H1 (cell line): Measurements from ENCODE around the gene TSPEAR. TPM values are rescaled to one million over a fixed set of nuclear protein-coding genes. Genes with fewer than 3 reads are reported as not detected.

Experiments used
- CTCF ChIA-PET: fragments of 300-600 bp; sonication (Branson Sonifier 250); formaldehyde crosslinking; loops from one replicate; lab custom pipeline; 2021; ENCODE audit not compliant: partially characterized antibody; lab: Charles Lee
- POLR2A ChIA-PET: fragments of 300-600 bp; sonication (Branson Sonifier 250); formaldehyde crosslinking; loops from one replicate; lab custom pipeline; 2021; ENCODE audit warnings: inconsistent platforms; ENCODE audit not compliant: partially characterized antibody; lab: Charles Lee
- DNase-seq, 2 experiments: peaks; one replicate each; pipeline versions ENCODE4 v3.0.0 to v3.0.0-alpha.2; 2010 to 2022; ENCODE audit warnings: low spot score in 2 of 2, low read depth in 1 of 2, mixed read lengths in 1 of 2
- FAIRE-seq: peaks from 2 replicates; lab custom pipeline; 2011; peaks lifted over from hg19 to GRCh38; lab: Jason Lieb, UNC
- H2AFZ ChIP-seq: 2 replicates; pipeline ENCODE4 v1.8.1; 2012; ENCODE audit warnings: low read length, inconsistent platforms
- H2AK5ac ChIP-seq: 2 replicates; pipeline ENCODE4 v1.6.1; 2013; ENCODE audit warnings: low read depth, low read length
- H2BK120ac ChIP-seq: replicated peaks from 2 replicates; pipeline ENCODE3; 2013; ENCODE audit warnings: low read depth, low read length, inconsistent platforms
- H2BK12ac ChIP-seq: 2 replicates; pipeline ENCODE4 v1.6.1; 2013; ENCODE audit warnings: low read depth, low read length
- H2BK15ac ChIP-seq: 2 replicates; pipeline ENCODE4 v1.6.1; 2013; ENCODE audit warnings: low read length
- H2BK20ac ChIP-seq: 2 replicates; pipeline ENCODE4 v1.6.1; 2013; ENCODE audit warnings: low read length
- H2BK5ac ChIP-seq: 2 replicates; pipeline ENCODE4 v1.6.1; 2013; ENCODE audit warnings: low read depth, low read length
- H3K14ac ChIP-seq: 2 replicates; pipeline ENCODE4 v1.6.1; 2013; ENCODE audit warnings: inconsistent platforms; ENCODE audit not compliant: insufficient read length
- H3K18ac ChIP-seq: 2 replicates; pipeline ENCODE4 v1.6.1; 2013; ENCODE audit warnings: low read length; ENCODE audit errors: extremely low read depth
- H3K23ac ChIP-seq: 2 replicates; pipeline ENCODE4 v1.6.1; 2013; ENCODE audit warnings: inconsistent platforms; ENCODE audit not compliant: insufficient read length
- H3K23me2 ChIP-seq: 2 replicates; pipeline ENCODE4 v1.6.1; 2013; ENCODE audit warnings: low read depth, low read length
- H3K27ac ChIP-seq: 2 replicates; pipeline ENCODE4 v1.6.1; 2011; ENCODE audit warnings: low read depth, low read length, inconsistent platforms
- H3K27me3 ChIP-seq, 4 experiments: replicated peaks in 1 of 4; 1 replicate in 1 of 4; 2 replicates in 3 of 4; pipeline versions ENCODE4 v1.6.1 to v1.8.1; 2011 to 2013; ENCODE audit warnings: low read length in 3 of 4, mild to moderate bottlenecking in 3 of 4, inconsistent platforms in 2 of 4, mixed read lengths in 2 of 4, moderate library complexity in 1 of 4; ENCODE audit not compliant: control insufficient read depth in 3 of 4, insufficient read depth in 3 of 4; ENCODE audit errors: extremely low read depth in 1 of 4
- H3K36me3 ChIP-seq, 4 experiments: 2 replicates each; pipeline versions ENCODE4 v1.6.1 to v1.8.1; 2011 to 2013; ENCODE audit warnings: mild to moderate bottlenecking in 4 of 4, low read length in 3 of 4, moderate library complexity in 2 of 4, control low read depth in 1 of 4, inconsistent platforms in 1 of 4; ENCODE audit not compliant: insufficient read depth in 4 of 4, control insufficient read depth in 2 of 4
- H3K4ac ChIP-seq: replicated peaks from 2 replicates; pipeline ENCODE3; 2013; ENCODE audit warnings: low read length, low read depth, mixed read lengths, inconsistent platforms; ENCODE audit not compliant: insufficient read length
- H3K4me1 ChIP-seq, 4 experiments: replicated peaks in 1 of 4; 1 replicate in 1 of 4; 2 replicates in 3 of 4; pipeline versions ENCODE4 v1.6.1 to v1.8.1; 2011 to 2013; ENCODE audit warnings: low read length in 3 of 4, inconsistent platforms in 2 of 4, mixed read lengths in 1 of 4; ENCODE audit not compliant: insufficient read depth in 4 of 4, control insufficient read depth in 3 of 4
- H3K4me2 ChIP-seq, 2 experiments: 2 replicates each; pipeline versions ENCODE4 v1.6.1 to v1.8.1; 2011 to 2013; ENCODE audit warnings: low read depth in 2 of 2, low read length in 2 of 2, control low read depth in 1 of 2, inconsistent platforms in 1 of 2, mild to moderate bottlenecking in 1 of 2; ENCODE audit not compliant: insufficient read depth in 1 of 2
- H3K4me3 ChIP-seq, 4 experiments: fragments of 200-600, 300-600 bp in 1 of 4; sonication (generic), shearing (Covaris generic), sonication (Bioruptor Twin) in 1 of 4; 2 replicates each; pipeline versions ENCODE4 v1.5.1 to v1.8.1; 2011 to 2016; ENCODE audit warnings: low read length in 4 of 4, low read depth in 3 of 4, control low read depth in 2 of 4, inconsistent platforms in 2 of 4, mild to moderate bottlenecking in 2 of 4, mixed read lengths in 1 of 4, moderate library complexity in 1 of 4; ENCODE audit not compliant: insufficient read depth in 2 of 4; ENCODE audit errors: extremely low read depth in 1 of 4
- H3K56ac ChIP-seq: replicated peaks from 2 replicates; pipeline ENCODE3; 2013; ENCODE audit warnings: low read depth, mild to moderate bottlenecking, mixed read lengths, low read length, inconsistent platforms; ENCODE audit not compliant: insufficient read length
- H3K79me1 ChIP-seq: 2 replicates; pipeline ENCODE4 v1.6.1; 2013; ENCODE audit warnings: low read depth, low read length, control low read depth
- H3K79me2 ChIP-seq, 2 experiments: 2 replicates each; pipeline versions ENCODE4 v1.6.1 to v1.8.1; 2012 to 2013; ENCODE audit warnings: low read length in 2 of 2, mild to moderate bottlenecking in 2 of 2, inconsistent platforms in 1 of 2; ENCODE audit not compliant: insufficient read depth in 2 of 2, control insufficient read depth in 1 of 2
- H3K9ac ChIP-seq, 4 experiments: replicated peaks in 1 of 4; 1 replicate in 1 of 4; 2 replicates in 3 of 4; pipeline versions ENCODE4 v1.6.1 to v1.8.1; 2011 to 2013; ENCODE audit warnings: low read depth in 3 of 4, low read length in 3 of 4, control low read depth in 2 of 4, mild to moderate bottlenecking in 2 of 4, moderate library complexity in 2 of 4, inconsistent platforms in 1 of 4; ENCODE audit errors: extremely low read depth in 1 of 4
- H3K9me3 ChIP-seq, 2 experiments: 2 replicates each; pipeline versions ENCODE4 v1.6.1 to v1.8.1; 2012 to 2013; ENCODE audit warnings: mild to moderate bottlenecking in 2 of 2, moderate library complexity in 2 of 2, control low read depth in 1 of 2, inconsistent platforms in 1 of 2, low read depth in 1 of 2, low read length in 1 of 2, mixed read lengths in 1 of 2; ENCODE audit not compliant: insufficient read depth in 2 of 2
- H4K20me1 ChIP-seq, 2 experiments: replicated peaks in 1 of 2; 2 replicates each; pipeline versions ENCODE3 to v1.8.1; 2011 to 2013; ENCODE audit warnings: inconsistent platforms in 2 of 2, low read length in 2 of 2, mild to moderate bottlenecking in 1 of 2; ENCODE audit not compliant: insufficient read depth in 2 of 2, control insufficient read depth in 1 of 2
- H4K5ac ChIP-seq: 2 replicates; pipeline ENCODE4 v1.6.1; 2013; ENCODE audit warnings: low read length, low read depth, mixed read lengths, inconsistent platforms; ENCODE audit not compliant: insufficient read length
- H4K8ac ChIP-seq: 2 replicates; pipeline ENCODE4 v1.8.0; 2013; ENCODE audit warnings: mild to moderate bottlenecking, moderate library complexity, low read length, inconsistent platforms; ENCODE audit not compliant: insufficient read depth; ENCODE audit errors: extremely low read depth
- H4K91ac ChIP-seq: replicated peaks from 2 replicates; pipeline ENCODE3; 2013; ENCODE audit warnings: low read length, mixed read lengths, inconsistent platforms; ENCODE audit not compliant: insufficient read length
- ASH2L ChIP-seq: fragments of 200-600, 300-600 bp; sonication (generic); IDR thresholded peaks from one replicate; pipeline ENCODE4 v1.7.1; 2017; ENCODE audit warnings: low read length
- EP300 ChIP-seq, 2 experiments: IDR thresholded peaks; 1 replicate in 1 of 2; 2 replicates in 1 of 2; pipeline ENCODE4 v1.6.1; 2011 to 2012; ENCODE audit warnings: low read depth in 2 of 2, low read length in 2 of 2, mild to moderate bottlenecking in 2 of 2, borderline replicate concordance in 1 of 2, inconsistent platforms in 1 of 2, moderate library complexity in 1 of 2
- EZH2 ChIP-seq: fragments of 200-600 bp; sonication (generic); IDR thresholded peaks from 2 replicates; pipeline ENCODE4 v1.7.1; 2012; ENCODE audit warnings: low read depth, mild to moderate bottlenecking, moderate library complexity, low read length, inconsistent platforms; ENCODE audit not compliant: severe bottlenecking
- KDM4A ChIP-seq: IDR thresholded peaks from one replicate; pipeline ENCODE4 v1.7.1; 2012; ENCODE audit warnings: low read depth, mild to moderate bottlenecking, moderate library complexity, low read length, inconsistent platforms; ENCODE audit not compliant: severe bottlenecking
- PHF8 ChIP-seq: fragments of 200-600 bp; sonication (generic); conservative IDR thresholded peaks from 2 replicates; pipeline ENCODE4 v1.7.1; 2012; ENCODE audit warnings: low read depth, mild to moderate bottlenecking, inconsistent platforms, low read length, moderate library complexity
- RAD21 ChIP-seq, 2 experiments: IDR thresholded peaks in 1 of 2; conservative IDR thresholded peaks in 1 of 2; 2 replicates each; pipeline ENCODE4 v1.6.1; 2011; ENCODE audit warnings: low read depth in 2 of 2, low read length in 2 of 2, improper control_type of control experiment in 1 of 2, inconsistent platforms in 1 of 2, mild to moderate bottlenecking in 1 of 2, moderate library complexity in 1 of 2
- SIN3A ChIP-seq, 2 experiments: IDR thresholded peaks in 1 of 2; conservative IDR thresholded peaks in 1 of 2; 2 replicates each; pipeline ENCODE4 v1.6.1; 2011 to 2012; ENCODE audit warnings: low read length in 2 of 2, improper control_type of control experiment in 1 of 2, low read depth in 1 of 2, mild to moderate bottlenecking in 1 of 2
- SP4 ChIP-seq: IDR thresholded peaks from 2 replicates; pipeline ENCODE4 v1.6.1; 2012; ENCODE audit warnings: low read length, inconsistent platforms
- WGBS, 2 experiments: shearing (Covaris generic) in 1 of 2; methylation state at CpG; one replicate each; pipeline versions ENCODE4 v1.1.6 to v1.1.7; 2013 to 2015; ENCODE audit warnings: low lambda C conversion rate in 2 of 2, mixed read lengths in 2 of 2, inconsistent platforms in 1 of 2, low coverage in 1 of 2, missing lambda C conversion rate in 1 of 2; ENCODE audit not compliant: insufficient replicate concordance in 2 of 2, insufficient coverage in 1 of 2, insufficient read length in 1 of 2; ENCODE audit errors: extremely low coverage in 1 of 2, missing lambda C conversion rate in 1 of 2; 5-methylcytosine and 5-hydroxymethylcytosine counted together
- polyA plus RNA-seq, 7 experiments: library from polyadenylated mRNA; depleted of rRNA in 3 of 7; stranded (reverse) in 5 of 7; unstranded in 2 of 7; fragments of >200 nt in 5 of 7; fragments of 200-250 nt in 2 of 7; gene quantifications; 1 replicate in 5 of 7; 2 replicates in 1 of 7; 4 replicates in 1 of 7; pipeline versions ENCODE4 v1.2.1 to v1.2.3, GENCODE V29; 2011 to 2013; ENCODE audit warnings: missing spikeins in 2 of 7, mixed read lengths in 2 of 7
- total RNA-seq: library from RNA; stranded (reverse); fragmentation: NEBNext Ultra II Directional; extraction: Animal tissue kit (Norgen Biotek cat#: 25700); gene quantifications from 2 replicates; pipeline ENCODE4 v1.2.1, GENCODE V29; 2021
- TF ChIP-seq, protein P1 (sequence below): IDR thresholded peaks from 2 replicates; pipeline ENCODE4 v1.6.1; 2012; ENCODE audit warnings: inconsistent platforms
- TF ChIP-seq, protein P2 (sequence below): IDR thresholded peaks from 2 replicates; pipeline ENCODE4 v1.6.1; 2012; ENCODE audit warnings: inconsistent platforms

TSPEAR gene
- total and polyA plus RNA-seq, 2 of the 8 experiments (the other 6 are each of a cell fraction or from before 2014, with no cell fraction given): 0.58 to 0.89 TPM

DNA sequence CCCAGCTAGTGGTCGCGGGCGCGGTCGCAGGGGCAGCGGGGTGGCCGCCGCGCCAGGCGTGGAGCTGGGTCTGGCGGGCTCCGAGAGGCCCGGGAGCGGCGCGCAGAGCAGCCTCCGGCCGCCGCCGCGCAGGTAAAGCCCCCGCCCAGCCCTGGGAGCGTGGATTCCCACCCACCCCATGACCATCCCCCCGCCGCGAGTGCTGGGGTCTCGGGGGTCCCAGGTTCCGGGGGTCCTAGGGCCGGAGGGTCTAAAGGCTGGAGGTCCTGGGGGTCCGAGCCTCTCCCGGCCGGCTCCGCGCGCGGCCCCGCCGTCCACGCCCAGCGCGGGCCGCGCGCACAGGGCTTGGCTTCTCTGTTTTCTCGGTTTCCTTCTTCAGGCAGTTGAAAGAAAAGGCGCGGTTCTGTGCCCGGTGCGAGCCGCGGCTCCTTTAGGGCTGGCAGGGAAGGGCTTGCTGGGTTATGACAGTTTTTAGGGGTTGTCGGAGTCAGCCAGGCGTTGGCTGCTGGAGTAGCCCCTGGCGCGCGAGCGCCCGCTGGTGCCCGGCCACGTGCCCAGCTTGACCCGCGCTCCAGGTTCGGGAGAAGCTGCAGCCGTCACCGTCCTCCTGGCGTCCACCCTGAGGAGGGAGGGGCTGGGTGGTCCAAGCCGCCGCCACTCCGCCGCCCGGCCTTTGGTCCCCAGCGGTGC lies 255.7 kb downstream of the TSPEAR start:
- H3K27ac ChIP-seq: no peak overlapping the region
- no peak overlapping the region for H2AK5ac ChIP-seq
- H3K4ac ChIP-seq: no peak overlapping the region
- no peak overlapping the region for H3K56ac ChIP-seq
- FAIRE-seq: no peak
- CTCF ChIA-PET: interaction anchor here (0.6 to 2.4 kb wide), 9 partner anchors 14 to 188 kb away, joined by 3 to 7 read pairs (median 3); no protein-coding TSS in a partner anchor
- no peak overlapping the region for H4K8ac ChIP-seq
- H2BK12ac ChIP-seq: no peak overlapping the region
- H3K36me3 ChIP-seq: no peaks in the 10 kb centered on the region
- H3K9ac ChIP-seq: no peak overlapping the region
- H2AFZ ChIP-seq: no peak overlapping the region
- H2BK15ac ChIP-seq: no peak overlapping the region
- H3K79me2 ChIP-seq: no peaks in the 10 kb centered on the region
- H2BK20ac ChIP-seq: no peak overlapping the region
- H3K4me1 ChIP-seq: peaks cover 0 to 5% (median 2%) of the 10 kb centered on the region in 4 experiments; a peak in 3 of 7 replicates
- H4K5ac ChIP-seq: no peak overlapping the region
- H3K27me3 ChIP-seq: peaks cover 0 to 11% (median 4%) of the 10 kb centered on the region in 4 experiments; a peak in 4 of 7 replicates
- peaks cover 5% of the 10 kb centered on the region; the same call in 1 of the 2 replicates for H3K23me2 ChIP-seq
- H3K79me1 ChIP-seq: no peaks in the 10 kb centered on the region
- no peak overlapping the region for H3K14ac ChIP-seq
- H3K4me3 ChIP-seq: peak overlapping the region; percentile 40 to 74 (median 50)
- DNase-seq: peak in 1 of 2 experiments; percentile 69
- H3K18ac ChIP-seq: no peak overlapping the region
- H3K4me2 ChIP-seq: peak overlapping the region; percentile 74 to 93
- no peak overlapping the region for H2BK120ac ChIP-seq
- no peak overlapping the region for H3K23ac ChIP-seq
- peaks cover 0 to 5% of the 10 kb centered on the region in 2 experiments for H4K20me1 ChIP-seq
- H4K91ac ChIP-seq: no peak overlapping the region
- POLR2A ChIA-PET: no interaction called here
- no peaks in the 10 kb centered on the region for H3K9me3 ChIP-seq
- WGBS, 2 experiments: 3% methylated on average over 13 of the region's 72 CpGs; no CpG with 5 or more reads in 1 of the 2 experiments
- no peak overlapping the region for H2BK5ac ChIP-seq
- TF ChIP-seq, protein P1, sequence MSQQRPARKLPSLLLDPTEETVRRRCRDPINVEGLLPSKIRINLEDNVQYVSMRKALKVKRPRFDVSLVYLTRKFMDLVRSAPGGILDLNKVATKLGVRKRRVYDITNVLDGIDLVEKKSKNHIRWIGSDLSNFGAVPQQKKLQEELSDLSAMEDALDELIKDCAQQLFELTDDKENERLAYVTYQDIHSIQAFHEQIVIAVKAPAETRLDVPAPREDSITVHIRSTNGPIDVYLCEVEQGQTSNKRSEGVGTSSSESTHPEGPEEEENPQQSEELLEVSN: peak; percentile 79
- TF ChIP-seq RAD21 (IDR thresholded peaks at IDR 0.05 in 1 of 2, conservative IDR thresholded peaks at IDR 0.05 in 1 of 2; ENCODE audit: low read depth in 2 of 2, low read length in 2 of 2) (peak; percentile 17 to 35; a peak in 2 of 4 replicates), PHF8 (no peak), EP300 (IDR thresholded peaks at IDR 0.05; ENCODE audit: borderline replicate concordance in 1 of 2, low read depth in 2 of 2, low read length in 2 of 2) (no peak), KDM4A (peak; percentile 41), EZH2 (no peak), SP4 (no peak), ASH2L (peak; percentile 21), SIN3A (conservative IDR thresholded peaks at IDR 0.05 in 1 of 2, IDR thresholded peaks at IDR 0.05 in 1 of 2; ENCODE audit: low read depth in 1 of 2, low read length in 2 of 2) (no peak; a peak in 1 of 4 replicates)
- TF ChIP-seq, protein P2, sequence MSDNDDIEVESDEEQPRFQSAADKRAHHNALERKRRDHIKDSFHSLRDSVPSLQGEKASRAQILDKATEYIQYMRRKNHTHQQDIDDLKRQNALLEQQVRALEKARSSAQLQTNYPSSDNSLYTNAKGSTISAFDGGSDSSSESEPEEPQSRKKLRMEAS: peak; percentile 85
